Stimulated activated CD4-positive, alpha-beta T cell treated with anti-CD3 and anti-CD28 coated beads, TNF-alpha, amount 100 ng/mL, for 24 hours (primary cell): ENCODE results near the gene RHOBTB1.
"Not testable (repeated sequence)": the region's sequence is repeated elsewhere in the genome, so short reads cannot be mapped to it uniquely, and the experiment has no call there.

ENCODE experiments used
- DNase-seq, 3 experiments: peaks; one replicate each; pipeline ENCODE4 v3.0.0-alpha.2; 2020; ENCODE audit warnings: low read depth in 3 of 3

The RHOBTB1 gene

DNA sequence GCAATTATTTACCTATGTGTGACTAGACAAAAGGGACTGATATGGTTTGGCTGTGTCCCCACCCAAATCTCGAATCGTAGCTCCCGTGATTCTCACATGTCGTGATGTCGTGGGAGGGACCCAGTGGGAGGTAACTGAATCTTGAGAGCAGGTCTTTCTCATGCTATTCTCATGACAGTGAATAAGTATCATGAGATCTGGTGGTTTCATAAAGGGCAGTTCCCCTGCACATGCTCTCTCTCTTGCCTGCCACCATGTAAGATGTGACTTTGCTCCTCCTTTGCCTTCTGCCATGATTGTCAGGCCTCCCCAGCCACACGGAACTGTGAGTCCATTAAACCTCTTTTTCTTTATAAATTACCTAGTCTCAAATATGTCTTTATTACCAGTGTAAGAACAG, 37.2 kb downstream of the RHOBTB1 start:
- DNase-seq, result not testable (repeated sequence)

DNA sequence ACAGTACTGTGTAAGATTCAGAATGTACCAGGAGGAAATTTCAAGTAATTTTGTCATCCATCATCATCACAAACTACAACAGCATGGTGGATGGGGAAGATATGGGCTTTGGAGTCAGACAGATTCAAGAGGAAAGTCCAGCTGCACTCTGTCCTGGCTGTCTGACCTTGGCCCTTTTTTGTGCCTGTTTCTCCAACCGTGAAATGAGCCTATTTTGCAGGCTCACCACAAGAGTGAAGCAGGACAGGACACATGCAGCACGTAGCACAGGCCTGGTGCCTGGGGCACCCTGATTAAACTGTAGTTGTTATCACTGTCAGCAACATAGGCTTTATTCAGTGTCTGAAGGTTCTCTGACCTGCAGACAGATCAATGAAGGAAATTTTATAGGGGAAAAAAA, 37.6 kb downstream of the RHOBTB1 start:
- no peak for DNase-seq

DNA sequence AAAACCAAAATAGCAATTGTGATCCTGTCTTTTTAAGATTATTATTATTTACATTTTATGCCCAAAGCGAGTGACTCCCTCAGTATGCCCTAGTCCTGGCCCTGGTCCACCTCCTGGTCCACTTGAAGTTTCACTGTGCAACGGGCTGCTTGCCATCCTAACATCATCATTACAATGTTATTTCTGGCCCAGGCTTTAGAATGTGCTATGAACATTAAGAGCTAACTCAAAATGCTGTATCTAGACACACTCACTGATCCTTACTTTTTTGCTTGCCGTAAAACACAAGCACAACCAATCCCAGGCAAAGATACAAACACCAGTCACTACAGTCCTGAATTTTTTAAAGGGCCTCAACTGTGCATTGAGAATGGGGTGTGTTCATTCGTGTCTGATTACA, 38.4 kb downstream of the RHOBTB1 start:
- no peak for DNase-seq

DNA sequence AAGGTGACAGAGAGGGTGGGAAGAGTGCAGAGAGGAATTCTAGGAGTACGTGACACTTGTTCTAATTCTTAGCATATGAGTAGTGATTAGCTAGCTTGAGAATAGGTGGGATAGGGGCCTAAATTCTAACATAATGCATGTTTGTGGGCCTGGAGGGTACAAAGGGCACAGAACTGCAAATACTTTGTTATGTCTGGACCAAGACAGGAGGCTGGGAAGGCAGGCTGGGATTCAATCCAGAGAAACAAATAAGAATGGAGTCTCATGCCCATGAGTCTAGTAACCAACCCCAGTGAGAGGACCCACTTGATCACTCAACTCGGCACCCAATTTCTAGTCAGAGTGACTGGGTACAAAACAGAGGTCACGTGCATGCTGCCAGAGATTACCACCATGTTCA, 40.9 kb downstream of the RHOBTB1 start:
- no peak for DNase-seq

DNA sequence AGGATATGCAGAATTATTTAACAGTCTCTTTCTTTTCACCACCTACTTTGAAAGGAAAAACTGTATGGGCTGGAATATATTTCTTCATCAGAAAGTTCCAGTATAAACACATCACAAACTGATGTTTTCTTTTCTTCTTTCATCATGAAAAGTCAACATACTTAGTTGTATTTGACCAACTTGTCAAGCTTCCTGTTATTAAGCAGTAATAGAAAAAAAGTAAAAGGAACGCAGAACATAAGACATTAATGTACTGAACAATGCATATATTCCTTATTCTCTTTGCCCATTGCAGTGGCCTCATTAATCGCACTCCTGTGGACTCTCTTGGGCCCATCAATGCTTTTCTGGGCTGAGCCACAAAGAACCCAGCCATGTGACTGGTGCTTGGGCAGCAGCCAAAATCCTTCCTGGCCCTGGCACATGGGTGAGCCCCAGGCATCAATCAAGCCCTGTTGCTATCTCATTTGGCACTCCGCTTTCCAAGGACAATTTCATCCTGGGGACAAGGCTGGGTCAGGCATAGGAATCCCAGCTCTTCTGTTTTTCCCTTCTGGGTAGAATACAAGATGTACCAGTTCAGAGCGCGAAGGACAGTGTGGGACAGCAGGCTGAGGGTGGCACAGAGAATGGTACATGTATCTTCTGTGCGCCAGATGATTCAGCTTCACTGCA, 42.3 kb downstream of the RHOBTB1 start:
- DNase-seq, result no peak

DNA sequence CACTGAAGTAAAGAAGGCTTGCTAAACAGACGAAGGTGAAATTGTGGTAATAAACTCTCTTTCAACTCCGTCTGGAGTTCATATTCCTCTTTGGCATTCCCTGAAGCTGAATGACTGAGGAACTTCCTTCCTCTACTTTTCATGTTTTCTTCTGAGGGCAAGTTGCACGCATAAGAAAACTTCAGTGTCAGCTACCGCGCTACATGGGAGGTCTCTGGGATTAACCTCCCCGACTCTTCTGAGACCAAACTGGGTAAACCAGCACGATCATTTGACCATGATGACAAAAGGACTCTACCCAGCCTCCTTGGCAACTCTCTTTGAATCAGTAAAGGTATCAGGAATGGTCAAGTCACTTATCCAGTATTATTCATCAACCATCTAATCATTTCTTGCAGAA, 44.7 kb downstream of the RHOBTB1 start:
- no peak for DNase-seq

DNA sequence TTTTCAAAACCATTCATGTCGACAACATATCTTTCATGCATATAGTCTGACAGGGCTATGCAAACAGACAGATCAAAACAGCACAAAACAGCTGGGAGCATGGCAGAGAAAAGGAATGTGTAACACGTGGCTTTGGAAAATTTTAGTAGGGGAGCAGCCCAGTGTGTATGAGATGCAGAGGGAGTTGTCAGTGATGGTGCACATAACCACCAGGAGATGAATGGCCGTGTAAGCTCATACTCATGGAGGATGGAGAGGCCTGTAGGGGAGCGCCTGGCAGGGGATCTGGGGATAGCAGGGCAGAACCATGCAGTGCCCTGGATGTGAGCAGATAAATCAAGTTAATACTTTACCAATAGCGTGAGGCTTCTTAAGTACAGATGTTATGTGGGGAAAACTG, 45.7 kb downstream of the RHOBTB1 start:
- no peak for DNase-seq

DNA sequence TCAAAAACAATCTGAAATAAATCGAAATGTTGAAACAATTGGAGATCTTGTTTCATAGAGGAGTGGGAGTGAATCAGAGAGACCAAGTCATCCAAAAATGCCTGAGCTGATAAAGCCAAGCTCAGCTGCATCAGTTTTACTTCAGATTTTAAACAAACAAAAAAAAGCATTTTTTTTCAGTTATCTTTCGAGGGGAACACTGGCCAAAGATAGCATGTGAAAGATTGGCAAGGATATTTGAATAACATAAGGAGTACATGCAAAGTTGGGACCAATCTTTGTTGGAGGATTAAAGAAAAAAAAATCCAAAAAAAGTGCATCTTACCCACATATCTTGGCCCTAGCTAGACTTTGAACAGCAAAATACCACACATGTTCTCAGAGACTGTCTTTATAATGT, 47.2 kb downstream of the RHOBTB1 start:
- DNase-seq, result no peak

DNA sequence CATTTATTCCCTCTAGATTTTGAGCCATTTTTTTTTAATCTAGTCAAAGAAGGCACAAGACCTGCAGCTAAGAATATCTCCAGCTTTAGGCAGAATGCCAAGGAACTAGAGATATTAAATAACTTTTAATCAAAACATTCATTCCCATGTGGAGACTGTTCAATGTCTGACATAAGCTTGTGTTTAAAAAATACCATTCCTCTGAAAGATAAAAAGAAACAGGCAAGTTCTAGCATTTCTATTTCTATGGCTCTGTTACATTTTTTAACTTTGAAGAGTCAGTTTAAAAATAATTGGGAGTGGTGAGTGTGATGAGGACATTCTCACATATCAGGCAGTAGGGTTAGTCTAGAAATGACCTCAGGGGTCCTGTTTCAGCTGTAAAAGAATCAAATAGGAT, 48.0 kb downstream of the RHOBTB1 start:
- DNase-seq, result no peak

DNA sequence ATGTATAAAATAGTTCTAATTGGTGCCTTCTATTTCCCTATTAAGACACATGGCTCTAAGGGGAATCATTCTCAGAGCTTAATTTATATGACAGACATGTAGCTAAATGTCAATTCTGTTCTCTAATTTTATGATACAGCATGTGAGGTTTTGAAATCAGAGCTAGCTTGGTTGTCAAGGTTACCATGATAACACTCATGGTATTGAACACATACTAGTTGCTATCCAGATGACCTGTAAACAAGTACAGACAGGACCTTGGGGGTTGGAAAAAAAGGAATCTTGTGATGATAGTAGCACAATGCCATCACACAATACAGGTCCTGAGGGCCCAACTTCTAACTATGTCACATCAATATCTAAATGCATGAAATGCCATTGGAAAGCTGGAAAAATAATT, 49.2 kb downstream of the RHOBTB1 start:
- DNase-seq, result no peak

DNA sequence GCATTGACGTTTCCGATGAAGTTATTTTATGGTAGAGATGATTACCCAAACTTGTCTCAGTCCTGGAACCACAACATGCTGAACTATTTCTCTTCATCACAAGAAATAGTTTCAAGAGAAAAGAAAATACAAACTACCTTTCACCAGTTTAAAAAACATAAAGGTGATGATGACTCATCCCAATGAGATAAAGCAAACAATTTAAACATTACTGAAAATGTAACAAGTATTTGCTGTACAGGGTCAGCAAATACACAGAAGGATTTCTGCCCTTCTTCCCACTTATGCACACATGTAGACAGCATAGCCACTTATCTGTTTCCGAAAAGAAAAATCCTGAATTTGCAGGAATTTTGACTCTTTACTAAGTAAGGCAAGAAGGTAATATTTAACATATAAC, 50.8 kb downstream of the RHOBTB1 start:
- no peak for DNase-seq

DNA sequence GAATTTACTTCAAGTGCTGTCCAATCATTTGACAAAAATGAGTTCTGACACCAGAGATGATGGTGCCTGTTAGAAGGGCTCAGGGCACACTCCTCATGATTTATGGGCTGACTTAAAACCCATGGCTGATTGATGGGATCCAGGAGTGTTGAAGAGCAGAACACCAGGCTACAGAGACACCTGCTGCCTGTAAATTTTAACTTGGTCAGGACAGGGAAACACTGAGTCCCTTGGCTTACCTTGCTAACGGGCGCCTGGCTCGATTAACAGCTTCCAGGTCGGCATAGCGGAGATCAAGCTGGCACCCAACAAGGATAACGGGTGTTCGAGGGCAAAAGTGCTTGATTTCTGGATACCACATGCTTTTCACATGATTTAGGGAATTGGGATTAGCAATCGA, 51.4 kb downstream of the RHOBTB1 start:
- DNase-seq, result no peak

DNA sequence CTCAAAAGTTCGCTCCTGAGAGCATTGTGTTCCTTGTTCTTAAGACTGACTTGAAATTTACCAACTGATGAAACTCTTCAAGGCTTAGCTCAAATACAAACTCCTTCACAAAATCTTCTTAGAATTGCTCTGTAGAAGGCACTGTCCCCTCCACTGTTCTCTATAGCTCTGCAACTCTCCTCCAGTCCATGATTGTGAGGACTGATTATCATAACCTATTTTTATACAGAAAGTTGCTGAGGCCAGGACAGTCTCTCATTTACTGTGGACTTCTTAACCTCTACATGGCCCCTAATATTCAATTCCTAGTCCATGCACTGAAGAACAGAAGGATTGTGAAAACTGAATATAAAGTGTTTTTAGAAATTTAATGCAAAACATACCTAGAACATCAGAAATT, 53.2 kb downstream of the RHOBTB1 start:
- no peak for DNase-seq

DNA sequence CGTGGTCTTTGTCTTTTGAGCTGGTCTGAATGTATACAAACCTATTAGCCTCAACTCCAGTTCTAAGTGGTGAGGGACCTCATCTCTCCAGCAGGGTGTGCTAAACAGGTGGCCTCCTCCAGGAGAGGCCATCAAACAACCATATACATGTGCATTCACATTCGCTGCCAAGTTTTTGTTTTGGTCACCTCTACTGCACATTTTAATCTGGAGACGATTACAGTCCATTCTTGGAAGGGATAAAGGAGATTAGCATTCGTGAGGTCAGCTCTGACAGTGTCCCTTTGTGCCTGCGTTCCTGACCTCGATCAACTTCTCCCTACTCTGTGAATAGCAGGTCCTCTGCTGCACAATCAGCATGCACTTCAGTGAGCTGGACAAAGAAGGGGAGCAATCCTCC, 60.8 kb downstream of the RHOBTB1 start:
- DNase-seq, result no peak

DNA sequence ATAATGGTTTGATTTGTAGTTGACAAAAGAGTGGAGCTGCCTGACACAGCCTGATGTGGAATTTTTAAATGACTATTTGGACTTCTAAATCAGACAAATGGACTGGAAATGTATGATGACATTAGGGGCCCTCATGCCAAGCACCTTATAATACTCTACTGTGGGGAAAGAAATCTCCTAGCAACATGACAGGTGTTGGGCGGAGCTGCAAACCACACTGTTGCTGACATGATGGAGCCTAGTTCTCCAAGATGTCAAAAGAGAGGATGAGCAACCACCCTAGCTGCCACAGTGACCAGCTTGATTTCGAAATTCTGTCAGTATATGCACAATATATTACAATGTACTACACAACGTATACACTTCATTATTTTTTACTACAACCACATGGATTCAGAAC, 65.8 kb downstream of the RHOBTB1 start:
- no peak for DNase-seq

DNA sequence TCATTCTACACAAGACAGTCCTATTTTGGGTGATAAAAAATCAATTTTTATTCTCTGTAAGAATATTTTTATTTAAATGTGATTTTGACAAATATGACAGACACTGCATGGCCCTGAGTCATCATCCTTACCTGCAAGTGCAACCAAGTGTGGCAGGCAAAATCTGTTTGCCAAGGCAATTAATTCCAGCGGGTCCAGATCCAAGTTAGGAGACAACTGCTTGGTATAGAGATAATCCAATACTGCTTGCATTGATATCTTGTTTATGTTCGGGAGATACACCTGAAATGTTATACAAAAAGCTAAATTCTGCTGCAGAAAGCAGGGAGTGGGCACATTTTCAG, 66.2 kb downstream of the RHOBTB1 start:
- DNase-seq, result no peak

DNA sequence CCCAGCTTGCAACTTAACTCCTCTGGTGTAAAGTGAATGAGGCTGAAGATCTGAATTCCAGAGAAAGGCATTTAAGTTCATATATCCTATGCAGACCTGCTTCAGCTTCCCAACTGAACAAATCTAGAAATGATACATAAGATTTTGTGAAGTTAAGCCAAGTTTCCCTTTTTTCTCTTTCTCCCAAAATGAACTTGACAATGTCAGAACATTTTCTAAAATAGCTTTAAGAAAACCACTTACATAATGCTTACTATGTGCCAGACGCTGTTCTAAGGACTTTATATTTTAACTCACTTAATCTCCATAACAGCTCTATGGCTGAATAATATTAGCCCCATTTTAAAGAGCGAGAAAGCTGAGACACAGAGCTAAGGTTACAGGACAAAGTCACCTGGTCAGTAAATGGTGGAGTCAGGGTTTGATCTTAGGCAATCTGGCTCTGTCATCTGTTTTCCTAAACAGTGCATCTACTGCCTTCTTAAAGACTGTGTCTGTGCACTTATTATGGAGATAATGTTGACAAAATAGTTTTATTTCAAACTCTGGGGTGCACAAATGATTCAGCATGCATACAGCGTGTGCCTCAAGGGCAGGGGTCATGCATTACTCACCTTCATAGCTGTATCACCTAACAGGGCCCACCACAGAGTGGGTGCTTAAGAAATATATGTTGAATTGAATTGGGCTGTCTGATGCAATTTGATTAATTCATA, 66.8 kb downstream of the RHOBTB1 start:
- no peak for DNase-seq

DNA sequence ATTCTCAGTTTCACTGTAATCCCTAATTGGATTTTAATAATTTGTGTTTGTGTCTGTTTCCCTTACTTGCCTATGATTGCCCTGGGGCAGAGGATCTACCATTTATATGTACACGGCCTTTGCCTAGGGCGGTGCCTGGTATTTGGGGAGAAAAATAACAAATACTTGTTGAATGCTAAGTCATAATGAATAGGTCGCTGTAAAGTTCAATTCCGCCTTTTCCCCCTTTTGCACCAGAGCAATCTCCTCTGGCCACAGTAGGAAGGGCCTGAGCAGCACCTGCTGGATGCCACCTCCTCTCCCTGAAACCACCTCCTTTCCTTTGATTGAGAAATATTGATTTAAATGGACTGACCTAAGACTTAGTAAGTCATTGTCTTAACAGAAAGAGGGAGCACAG, 70.2 kb downstream of the RHOBTB1 start:
- no peak for DNase-seq

DNA sequence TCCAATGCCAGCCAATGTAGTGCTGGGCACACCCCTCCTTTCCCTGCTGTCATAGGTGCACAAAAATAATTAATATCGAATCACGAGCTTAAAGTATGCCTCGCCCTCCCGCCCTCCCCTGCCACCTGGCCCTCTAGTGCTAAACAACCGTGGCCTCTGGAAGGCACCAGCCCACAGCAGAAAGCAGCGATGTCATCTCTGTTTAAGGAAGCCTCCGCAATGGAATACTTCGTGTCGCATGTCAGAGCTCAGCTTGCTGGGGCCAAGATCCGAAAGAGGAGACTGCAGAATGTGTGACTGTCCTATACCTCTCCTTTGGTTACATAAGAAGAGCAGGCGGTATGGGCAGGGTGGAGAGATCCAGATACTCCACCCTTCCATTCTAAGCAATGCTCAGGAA, 71.5 kb downstream of the RHOBTB1 start:
- no peak for DNase-seq

DNA sequence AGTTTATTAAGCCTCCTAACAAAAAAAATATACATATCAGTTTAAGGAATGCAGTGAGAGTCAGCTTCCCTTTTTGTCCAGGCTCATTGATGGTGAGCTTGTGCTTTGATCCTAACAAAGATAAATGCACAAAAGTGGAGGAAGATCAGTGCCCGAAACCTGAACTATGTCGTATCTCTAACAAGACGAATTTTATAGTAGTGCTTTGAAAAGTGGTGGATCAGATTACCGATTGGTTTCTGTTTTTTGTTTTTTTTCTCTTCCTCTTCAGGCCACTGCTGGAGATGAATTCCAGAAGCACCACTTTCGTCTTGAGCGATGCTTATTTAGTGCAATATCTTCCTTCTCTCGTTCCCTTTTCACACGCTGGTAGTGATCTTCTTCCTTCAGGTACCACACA, 72.8 kb downstream of the RHOBTB1 start:
- no peak for DNase-seq

DNA sequence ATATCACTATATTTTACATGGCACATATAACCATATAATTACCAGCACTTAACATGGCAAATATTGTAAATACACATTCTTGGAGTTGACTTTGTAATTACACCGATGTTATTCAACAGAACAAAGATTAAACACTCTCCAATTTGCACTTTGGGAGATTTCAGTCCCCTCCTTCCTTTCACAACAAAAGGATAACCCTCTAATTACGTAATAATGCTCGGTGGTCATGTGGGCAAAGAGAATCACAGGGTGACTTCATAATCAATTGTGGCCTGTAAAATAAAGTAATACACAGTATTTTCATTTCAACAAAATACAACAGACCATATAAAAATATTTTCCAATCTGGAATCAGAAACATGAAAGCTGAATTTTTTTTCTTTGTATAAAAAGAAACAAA, 73.2 kb downstream of the RHOBTB1 start:
- DNase-seq, result no peak

DNA sequence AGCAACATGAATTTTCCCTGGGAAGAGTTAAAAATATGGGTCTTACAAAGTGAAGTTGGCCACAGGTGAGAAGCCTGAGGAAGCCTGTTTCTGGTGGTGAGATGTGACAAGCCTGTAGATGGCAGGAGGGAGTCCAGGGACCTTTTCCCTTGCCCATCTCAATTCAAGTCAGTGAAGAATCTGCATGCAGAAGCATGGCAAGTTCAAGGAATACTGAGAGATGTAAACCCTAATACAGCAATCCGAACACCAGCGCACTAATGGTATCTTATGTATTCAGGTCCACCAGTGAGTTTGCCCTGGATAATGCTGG, 73.6 kb downstream of the RHOBTB1 start:
- DNase-seq, result no peak

DNA sequence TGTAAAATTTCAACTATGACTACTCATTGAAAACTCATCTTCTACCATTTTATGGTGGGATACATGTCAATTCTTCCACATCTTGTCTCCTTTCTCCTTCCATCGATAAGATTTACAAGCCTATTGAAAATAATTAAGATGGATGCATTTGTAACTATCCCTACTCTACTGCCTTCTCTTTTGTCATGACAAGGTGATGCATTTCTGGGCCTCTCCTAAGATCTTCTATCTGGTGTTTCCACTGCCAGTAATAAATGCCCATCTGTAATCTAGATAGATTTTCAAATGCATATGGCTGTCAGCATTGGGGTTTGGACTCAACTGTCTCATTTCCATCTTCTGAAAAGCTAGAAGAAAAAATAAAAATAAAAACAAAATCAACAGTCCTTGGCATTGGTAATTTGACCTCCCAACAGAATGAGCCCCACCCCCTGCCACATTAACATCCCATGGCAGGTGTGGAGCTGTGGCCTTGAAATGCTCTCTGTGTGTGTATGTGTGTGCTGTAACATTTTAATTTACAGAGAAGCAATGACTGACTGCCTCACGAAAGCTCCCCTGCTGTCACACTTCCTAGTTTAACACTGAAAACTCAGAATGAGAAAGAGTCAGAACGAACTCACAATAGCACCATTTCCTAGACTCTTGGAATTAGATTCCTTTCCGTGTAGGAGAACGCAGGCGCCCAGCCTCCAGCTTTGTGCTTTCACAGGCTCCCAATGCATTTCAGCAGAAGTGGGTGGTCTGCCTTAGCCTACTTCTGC, 74.2 kb downstream of the RHOBTB1 start:
- no peak for DNase-seq
